GM21360 (cell line): ENCODE measurements around the gene TBCD.

Experiments used
- ATAC-seq: cut with Tn5 transposase; IDR thresholded peaks from one replicate; pipeline ENCODE4 v1.9.1; 2021; ENCODE audit warnings: mild to moderate bottlenecking, moderate library complexity; ENCODE audit not compliant: unreplicated experiment

The TBCD gene

DNA sequence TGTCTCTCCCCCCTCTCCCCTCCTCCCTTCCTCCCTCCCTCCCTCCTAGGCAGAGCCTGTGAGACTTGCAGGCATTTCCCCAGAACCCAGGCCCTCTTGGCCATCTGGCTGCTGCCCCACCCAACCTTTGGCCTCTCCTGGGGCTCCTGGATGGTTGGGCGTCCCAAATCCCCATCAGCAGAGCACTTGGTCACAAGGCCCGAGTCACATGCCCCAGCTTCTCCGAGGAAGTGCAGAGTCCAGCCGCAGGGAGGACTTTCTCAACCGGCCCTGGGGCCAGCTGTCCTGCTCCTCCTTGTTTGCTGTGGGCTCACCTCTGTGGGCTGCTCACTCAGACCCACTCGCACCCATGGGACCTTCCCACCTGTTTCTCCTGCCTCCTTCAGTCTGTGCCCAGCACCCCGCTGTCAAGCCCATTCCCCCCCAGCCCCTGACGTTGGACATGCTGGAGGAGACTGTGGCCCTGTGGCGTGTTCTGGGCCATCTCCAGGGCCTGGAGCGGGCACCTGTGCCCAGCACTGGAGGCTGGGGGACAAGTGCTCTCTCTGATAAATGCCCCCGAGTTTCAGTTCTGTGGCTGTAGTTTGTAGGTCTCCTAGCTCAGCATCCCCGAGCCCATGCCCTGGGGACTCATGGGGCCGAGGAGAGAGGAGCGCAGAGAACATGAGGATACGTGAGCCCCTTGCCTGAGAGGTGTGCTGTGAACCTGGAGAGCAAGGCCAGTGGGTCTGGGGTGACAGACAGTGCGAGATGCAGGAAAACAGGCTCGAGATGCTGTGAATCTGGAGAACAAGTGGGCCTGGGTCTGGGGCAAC lies 130.2 kb downstream of the TBCD start:
- no peak for ATAC-seq

DNA sequence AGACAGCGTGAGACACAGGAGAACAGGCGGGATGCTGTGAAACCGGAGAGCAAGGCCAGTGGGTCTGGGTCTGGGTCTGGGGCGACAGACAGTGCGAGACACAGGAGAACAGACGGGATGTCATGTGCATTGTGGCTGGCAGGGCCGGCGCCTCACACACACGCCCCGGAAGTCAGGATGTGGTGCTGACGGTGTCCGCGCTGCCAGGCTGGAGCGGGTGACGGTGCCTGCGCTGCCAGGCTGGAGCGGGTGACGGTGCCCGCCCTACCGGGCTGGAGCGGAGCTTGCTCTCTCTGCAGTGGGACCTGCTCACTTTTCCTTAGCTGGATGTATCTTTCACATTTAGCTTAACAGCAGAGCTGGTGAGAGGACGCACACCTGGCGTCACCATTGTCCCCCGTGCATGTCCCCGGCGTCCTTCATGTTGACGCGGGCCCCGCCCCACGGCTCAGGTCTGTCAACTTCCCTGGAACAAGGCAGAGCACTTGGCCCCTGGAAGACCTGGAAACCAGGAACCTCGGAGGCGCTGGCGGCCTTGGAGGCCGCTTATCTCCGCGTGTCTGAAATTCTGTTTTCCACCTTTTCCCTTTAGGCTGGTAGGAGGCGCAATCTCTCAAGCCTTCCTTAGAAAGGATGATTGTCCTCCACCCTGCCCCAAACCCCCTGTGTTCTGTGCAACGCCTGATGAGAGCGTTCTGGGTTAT lies 131.0 kb downstream of the TBCD start:
- ATAC-seq = no peak

DNA sequence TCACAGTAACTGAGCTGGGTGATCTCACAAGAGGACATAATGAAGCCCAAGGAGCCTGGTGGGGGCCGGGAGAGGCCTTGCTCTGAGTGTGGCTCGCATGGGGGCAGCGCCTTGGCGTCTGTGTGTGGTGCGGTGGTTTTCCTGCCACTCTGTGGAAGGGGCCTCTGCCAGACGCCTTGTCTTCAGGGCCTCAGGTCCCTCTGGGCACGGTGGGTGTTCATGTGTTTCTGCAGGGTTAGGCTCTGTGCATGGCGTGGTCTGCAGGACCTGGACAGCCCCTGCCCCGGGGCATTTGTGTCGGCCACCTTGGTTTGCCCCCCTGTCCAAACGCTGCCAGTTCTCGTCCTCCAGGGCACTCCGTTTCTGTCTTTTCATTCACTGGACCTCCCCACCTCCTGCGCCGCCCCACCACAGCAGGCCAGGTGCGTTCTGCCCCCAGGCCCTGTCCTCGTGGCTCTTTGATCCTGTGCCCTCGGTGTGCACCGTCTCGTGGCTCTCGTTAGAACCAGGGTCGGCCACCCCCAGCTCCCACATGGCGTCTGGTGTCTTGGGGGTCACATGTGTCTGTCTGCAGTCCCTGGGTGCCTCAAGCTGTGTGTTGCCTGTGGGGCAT lies 131.7 kb downstream of the TBCD start:
- no peak for ATAC-seq

DNA sequence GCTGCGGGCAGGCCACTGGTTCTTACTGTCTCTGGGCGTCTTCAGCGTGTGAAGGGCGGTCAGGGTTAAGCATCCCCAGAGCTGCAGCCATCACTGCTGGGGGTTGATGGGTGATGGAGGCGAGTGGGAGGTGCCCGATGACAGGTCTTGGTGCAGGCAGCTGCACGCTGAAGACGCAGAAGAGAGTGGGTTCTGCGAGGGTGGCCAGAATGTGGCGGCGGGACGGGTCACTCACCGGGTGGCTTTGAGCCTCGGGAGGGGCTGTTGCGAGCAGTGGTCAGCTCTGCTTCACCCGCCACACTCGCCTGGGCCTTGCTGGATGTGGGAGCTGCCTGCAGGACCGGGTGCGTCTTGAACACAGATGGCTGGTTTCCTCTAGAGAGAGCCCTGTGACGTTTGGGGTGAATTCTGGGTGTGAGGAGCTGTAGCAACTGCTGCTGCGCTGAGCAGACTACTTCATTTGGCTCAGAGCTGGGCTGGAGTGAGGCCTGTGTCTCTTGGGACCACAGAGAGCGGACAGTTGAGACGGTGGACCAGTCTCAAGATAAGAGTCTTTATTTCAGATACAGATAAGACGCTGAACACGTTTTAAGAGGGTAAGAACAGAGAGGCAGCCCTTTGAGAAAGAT lies 132.6 kb downstream of the TBCD start:
- no peak for ATAC-seq

DNA sequence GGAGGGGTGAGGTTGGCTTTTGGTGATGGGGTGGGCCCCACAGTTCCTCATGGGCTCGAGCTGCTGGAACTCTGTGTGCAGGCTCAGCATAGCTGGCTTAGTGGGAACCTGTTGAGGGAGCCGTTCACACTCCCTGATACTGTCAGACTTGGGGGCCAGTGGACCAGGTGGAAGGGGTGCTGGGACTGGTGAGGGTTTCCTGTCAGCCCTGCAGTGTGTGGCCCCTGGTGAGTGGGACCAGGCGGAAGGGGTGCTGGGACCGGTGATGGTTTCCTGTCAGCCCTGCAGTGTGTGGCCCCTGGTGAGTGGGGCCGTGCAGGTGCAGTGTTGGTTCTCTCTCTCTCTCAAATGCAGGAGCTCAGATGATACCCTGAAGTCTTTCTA lies 133.1 kb downstream of the TBCD start:
- ATAC-seq = no peak

DNA sequence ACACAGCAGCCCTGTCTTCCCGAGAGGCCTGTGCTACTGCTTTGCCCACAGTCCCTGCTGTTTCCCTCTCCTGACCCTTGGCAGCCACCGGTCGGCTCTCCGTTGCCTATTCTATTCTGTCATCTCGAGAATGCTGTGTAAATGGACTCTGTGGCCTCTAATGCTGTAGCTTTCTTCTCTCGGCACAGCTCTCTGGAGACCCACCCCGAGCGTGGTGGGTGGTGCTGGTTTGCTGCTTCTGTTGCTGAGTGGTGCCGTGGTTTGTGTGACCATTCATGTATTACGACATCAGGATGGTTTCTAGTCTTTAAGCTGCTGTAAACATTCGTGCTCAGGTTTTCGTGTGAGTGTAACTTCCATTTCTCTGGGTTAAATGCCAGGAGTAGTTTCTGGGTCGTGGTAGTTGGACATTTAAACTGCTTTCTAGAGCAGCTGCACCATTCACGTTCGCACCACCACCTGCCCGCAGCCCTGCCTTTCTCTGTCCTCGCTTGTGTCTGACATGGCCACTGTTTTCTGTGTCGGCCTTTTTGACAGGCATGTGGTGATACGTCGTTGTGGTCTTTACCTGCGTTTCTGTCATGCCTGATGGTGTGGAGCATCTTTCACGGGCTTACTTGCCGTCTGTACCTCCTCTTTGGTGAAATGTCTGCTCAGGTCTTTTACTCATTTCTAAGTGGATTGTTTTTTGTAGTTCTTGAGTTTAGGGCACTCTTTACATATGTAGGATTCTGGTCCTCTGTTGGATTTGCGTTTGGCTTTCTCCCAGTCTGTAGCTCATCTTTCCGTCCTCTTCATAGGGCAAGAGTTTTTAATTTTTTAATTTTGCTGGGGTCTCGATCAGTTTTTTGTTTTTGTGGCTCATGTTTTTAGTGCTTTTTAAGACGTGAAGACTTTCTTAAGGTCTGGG lies 135.6 kb downstream of the TBCD start:
- no peak for ATAC-seq

DNA sequence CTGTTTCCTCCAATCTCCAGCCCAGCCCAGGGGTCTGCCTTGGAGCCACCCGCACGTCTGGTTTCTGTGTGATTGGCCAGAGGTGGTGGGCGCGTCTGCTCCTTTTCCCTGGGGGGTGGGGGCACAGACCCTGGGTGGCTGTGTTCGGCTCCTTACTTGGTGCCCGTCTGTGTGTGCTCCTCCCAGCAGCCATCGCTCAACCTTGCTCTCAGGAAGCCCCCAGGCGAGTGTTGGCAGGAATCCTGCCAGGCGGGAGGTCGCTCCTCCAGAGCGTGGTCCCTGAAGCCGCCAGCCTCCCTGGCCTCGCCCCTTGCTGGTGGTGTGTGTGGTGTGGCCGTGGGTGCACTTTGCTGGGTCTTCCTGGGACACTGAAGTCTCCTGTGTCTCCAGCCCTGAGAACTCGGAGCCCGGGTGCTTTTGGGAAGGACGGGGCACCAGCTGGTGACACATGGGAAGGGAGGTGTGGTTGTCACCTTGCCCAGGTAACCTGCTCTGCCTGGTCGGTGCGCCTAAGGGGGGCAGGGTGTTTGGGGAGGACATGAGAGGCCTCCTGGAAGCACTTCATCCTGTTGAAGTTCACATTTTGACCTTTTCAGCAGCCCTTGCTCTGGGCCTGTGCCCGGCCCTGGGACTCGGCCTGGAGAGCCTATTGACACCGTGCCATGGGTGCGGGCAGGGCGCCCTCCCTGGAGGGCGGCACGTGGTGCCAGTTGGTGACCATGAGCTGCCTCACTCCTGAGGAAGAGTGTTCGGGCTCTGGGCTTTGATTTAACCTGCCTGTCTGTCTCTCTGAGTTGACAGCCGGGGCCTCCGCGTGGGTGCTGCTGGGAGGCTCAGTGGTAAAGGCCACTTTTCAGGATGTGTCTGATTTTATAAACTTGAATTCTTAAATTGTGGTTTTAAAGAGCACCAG lies 137.0 kb downstream of the TBCD start:
- ATAC-seq = no peak

DNA sequence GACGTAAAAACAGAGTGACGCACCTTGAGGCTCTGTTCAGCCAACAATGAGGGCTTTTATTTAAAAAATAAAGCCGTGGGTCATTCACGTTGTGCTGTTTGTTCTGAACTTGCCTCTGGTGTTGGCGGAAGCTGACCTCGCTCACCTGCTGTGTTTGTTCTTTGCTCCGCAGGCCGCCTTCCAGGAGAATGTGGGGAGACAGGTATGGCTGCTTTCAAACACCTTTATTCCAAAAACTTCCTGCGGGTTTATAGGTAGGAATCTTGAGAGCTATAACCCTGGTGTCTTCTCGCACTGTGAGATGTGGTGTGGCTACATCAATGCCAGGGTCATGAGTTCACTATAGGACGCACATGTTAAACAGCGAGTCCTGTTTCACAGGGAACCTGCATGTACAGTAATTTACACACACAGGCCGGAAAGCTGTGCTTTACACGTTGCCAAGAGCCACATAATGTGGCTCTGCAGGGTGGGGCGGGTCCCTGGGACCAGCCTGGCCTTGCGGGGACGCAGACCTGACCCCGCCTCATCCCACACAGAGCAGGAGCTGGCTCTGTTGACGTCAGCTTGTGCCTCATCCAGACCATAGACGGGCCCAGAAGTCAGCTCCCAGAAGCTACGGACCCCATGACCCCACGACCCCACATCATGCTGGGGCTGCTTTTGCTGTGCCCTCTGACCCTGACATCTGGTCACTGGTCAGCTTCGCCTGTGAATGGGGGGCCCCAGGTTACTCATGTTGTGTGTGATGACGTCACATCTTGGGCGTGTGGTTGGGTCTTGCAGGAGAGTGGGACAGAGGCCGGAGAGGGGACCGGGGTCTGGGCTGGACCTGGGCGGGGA lies 137.9 kb downstream of the TBCD start:
- no peak for ATAC-seq

DNA sequence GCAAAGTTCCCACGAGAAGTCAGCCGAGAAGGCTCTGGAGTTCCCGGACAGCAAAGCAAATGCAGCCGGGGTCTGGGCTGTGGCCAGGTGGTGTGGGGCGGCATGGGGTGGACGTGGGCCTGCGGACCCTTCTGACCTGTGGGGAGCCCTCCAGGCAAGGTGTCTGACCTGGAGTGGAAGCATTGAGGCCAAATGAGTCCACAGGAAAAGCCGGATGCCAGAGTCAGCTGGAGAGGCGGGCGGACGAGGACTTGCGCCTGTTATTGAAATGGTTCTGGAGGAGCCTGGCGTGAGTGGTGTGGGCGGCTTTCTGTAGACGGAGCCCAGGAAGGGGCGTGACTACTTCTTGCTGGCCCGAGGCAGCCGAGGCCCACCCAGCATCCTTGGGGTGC lies 138.5 kb downstream of the TBCD start:
- no peak for ATAC-seq

DNA sequence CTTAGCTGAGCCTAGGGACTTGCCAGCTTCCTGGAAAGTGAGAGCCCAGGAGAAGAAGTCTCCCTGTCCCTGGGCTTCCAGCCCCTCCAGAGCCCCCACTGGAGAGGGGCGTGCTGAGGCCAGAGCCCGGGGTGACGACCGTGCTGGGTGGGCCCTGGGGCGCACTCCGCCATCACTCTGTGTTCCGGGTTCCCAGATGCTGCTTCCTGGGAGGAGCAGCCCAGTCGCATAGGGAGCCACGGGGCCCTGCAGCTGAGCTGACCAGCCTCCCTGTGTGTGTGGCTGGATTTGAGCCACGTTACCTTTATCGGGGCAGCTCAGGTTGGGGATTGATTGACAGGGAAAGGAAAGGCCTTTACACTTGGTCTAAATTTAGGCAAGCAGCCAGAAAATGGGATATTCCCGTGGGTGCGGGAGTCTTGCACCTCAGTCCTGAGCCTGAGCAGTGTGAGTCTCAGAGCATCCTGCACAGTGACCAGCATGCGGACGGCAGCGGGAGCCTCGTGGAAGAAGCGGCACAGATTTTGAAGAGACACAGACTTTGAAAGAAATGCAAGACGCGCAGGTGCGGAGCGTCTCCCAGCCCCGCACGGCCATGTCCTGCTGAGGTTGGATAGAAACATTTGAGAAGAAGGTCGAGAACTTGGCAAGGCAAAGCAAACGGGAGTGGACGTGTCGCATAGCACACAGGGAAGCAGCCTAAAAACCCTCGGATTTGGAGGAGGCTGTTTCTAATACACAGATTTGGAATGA lies 139.2 kb downstream of the TBCD start:
- ATAC-seq = no peak

DNA sequence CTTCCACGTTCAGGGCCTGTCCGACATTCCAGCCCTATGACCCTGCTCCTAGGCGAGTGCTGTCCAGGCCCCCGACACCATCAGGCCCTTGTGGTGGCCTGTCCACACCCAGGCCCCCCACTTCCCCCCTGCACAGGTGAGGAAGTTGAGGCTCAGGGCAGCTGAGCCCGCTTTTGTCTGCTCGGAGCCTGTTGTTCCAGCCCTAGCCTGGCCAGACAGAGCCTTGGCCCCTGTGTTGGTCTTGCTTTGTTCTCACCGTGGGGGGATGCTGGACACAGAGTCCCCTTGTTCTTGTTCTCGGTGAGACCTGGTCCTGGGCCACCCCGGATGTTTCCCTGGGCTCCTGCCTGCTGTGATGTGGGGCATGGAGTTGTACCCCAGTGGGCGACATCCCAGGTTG lies 140.0 kb downstream of the TBCD start:
- no peak for ATAC-seq

DNA sequence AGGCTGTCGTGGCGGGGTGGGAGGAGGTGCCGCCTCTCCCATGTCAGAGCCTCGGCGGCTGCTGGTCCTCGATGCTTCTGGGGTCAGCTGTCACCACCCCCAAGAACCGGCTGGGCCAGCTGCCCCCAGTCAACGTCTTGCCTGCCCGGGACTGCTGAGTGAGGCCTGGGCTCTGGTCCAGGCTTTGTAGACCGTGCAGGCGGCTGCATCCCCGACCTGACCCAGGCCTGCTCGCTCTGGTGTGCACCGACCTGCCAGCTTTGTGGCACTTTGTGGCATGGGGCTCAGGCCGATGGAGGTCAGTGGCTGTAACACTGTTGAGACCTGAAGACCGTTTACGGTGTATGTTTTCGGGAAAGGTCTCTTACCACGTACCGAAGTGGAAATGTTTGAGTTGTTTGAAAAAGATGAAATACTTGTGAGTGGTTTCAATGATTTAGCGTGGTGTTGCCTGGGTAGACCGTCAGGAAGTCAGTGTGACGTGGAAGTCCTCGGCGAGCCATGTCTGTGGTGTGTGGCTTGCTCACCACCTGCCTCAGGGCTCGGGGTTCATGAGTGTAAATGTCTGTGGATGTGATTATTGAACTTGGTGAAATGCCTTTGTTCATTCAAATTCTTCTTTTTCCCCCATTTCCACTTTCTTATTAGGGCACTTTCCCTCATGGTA lies 141.2 kb downstream of the TBCD start:
- no peak for ATAC-seq

DNA sequence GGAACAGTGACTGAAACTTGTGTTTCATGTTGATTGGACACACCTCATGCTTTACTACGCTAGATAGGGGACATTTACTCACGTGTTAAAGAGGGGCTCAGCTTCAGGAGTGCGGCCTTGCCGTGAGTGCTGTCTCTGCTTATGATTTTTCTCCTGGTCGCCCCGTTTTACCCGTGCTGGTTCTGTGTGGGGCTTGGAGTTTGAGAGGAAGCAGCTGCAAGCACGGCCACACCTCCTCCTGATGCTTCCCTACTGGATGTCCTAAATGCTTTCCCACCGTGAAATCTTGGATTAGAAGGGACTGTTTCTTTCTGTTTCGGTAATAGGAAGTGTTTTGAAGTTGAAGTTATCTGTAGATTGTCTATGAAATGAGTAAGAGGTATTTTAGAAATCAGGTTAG lies 141.9 kb downstream of the TBCD start:
- no peak for ATAC-seq

DNA sequence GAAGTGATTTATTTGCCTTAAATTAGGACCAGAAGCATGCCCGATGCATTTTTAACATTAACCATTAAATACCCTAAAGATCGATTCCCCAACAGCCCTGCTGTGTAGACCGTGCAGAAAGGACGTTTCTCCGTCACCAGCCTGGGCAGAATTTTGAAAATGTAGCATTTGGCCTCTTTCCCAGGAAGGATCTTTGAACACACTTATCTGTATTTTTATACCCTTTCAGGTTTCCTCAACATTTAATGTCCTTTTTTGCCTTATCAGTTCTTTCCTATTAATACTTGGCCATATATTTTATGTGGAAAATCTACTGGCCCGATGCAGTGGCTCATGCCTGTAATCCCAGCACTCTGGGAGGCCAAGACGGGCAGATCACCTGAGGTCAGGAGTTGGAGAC lies 142.5 kb downstream of the TBCD start:
- no peak for ATAC-seq

DNA sequence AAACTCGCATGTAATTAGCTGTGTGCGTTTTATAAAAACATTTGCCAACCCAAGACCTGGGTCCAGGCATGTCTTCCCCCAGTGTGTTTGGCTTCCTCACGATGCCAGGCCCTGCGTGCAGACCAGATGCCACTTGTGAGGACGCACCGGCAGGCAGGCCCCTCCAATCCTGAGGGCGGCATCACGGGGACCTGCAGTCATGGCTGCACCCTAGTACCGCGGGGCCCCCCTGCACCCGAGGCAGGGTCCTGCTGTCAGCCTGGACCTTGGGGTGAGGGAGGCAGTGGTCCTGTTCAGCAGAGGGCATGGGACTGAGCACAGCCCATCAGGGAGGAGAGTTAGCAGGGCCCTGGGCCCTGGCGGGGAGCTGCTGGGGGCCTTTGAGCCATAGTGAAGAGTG lies 143.2 kb downstream of the TBCD start:
- ATAC-seq = no peak

DNA sequence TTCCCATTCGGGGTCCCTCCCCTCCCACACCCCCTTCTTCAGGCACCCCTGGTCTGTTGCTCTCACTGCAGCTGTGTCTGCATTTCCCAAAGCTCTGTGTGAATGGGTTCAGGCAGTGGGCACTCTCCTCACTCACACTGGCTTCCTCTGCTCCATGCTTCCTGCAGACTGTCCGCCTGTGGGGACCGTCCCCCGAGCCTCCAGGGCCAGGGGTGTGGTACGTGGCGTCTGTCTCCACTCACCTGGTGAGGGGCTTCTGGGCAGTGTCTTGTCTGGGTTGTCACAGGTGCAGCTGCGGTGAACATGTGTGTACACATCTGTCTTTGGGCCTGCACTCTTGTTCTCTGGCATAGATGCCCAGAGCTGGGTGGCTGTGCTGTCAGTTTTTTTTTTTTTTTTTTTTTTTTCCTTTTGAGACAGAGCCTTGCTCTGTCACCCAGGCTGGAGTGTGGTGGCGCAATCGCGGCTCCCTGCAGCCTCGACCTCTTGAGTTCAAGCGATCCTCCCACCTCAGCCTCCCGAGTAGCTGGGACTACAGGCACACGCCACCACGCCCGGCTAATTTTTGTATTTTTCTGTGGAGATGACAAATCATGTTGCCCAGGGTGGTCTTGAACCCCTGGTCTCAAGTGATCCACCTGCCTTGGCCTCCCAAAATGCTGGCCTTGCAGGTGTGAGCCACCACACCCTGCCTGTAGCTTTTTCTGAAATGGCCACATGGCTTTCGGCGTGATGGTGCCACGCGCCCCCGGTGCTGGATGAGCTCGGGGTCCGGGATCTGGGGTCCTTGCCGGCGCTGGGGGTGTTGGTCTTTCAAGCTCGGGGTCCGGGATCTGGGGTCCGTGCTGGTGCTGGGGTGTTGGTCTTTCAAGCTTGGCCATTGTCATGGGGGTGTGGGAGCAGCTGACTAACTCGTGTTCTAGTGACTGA lies 144.5 kb downstream of the TBCD start:
- ATAC-seq = no peak
